Measurements from ENCODE around the gene TOLLIP.

TOLLIP gene

DNA sequence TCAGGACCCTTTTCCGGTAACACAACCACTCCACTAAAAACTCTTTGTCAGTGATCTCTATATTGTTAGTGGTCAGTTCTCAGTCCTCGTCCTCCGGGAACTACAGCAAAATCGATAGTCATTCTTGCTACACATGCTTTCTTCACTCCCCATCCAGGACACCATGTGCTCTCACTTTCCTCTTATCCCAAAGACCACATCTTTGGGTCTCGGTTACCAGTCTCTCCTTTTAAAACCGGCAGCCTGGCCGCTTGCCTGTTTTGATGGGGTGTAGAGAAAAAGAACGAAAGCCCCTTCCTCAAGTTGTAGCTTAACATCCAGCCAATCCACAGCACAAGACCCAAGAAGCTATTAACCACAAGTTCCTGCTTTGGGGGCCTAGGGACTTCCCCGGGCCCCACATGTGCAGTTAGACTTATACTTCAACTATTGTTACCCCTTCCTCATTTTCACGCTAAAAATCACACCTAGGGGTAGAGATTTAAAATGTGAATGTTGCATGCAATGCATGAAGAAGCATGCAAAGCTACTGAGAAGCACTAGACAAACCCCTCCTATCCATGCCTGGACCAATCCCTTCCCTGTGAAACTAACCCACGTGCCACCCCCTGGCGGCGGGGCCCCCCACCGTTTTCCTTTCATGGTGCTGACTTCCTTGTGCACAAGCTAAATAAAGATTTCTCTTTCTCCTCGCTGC lies 1.5 kb upstream of the TOLLIP start:
- no peak for DNase-seq

DNA sequence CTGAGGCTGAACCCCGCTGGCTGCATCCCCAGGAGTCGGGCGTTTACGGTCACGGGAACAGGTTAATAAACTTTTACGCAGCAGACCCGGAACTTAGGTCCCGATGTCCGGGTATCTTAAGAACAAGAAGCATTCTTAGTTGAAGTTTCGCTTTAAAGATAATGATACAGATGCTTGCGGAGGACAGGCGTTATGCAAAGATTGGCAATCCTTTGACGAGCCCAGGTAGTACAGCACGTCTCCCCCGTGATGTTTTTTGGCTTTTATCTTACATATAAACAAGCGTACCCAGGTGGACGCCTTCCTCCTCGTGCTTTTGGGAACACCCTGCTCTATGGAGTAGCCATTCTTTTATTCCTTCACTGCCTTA lies 871 bp upstream of the TOLLIP start:
- no peak for DNase-seq

DNA sequence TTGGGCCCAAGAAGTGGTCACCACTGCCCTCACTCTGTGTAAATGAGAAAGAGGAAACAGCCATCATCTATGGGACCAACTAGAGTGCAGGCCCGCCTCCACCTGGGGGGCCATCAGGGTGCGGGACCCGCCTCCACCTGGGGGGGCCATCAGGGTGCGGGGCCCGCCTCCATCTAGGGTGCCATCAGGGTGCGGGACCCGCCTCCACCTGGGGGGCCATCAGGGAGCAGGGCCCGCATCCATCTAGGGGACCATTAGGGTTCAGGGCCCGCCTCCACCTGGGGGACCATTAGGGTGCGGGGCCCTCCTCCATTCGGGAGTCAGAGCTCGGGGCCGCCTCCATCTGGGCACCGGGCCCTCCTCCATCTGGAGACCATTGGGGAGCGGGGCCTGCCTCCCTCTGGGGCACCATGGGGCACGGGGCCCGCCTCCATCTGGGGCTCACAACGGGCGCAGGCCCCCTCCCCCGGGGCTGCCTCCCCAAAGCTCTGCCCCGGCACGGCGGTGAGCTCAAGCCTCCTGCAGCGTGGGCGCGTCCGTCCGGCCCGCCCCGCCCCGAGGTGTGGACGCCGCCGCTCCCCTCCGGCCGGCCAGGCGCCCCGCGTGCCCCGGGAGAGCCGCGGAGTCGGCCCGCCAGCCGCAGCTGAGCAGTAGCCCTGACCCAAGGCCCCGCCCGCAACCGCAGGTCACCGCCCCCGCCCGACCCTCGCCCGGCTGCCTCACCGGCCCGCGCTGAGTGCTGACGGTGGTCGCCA lies 512 bp downstream of the TOLLIP start:
- DNase-seq = no peak

DNA sequence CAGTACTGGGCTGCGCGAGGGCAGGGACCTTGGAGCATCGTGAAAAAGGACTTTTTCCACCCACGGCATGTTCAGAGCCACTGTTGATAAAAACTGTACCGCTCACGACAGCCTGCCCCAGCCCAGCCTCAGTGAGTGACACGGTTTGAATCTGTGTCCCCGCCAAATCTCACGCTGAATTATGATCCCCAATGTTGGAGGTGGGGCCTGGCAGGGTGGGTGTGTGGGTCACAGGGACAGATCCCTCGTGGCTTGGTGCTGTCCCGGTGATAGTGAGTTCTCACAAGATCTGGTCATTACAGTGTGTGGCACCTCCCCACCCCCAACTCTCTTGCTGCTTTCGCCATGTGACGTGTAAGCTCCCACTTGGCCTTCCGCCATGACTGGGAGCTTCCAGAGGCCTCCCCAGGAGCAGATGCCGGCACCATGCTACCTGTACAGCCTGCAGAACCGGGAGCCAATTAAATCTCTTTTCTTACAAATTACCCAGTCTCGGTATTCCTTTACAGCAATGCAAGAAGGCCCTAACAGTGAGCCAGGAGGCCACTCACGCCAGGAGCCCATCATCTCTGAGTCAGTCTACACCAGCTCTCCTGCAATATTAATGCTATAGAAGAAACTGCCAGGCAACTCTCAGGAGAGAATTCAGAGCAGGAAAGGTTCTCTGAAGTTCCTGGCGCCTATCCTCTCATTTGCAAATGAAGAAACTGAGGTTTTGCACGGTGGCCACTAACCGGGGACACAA lies 1.3 kb downstream of the TOLLIP start:
- no peak for DNase-seq

DNA sequence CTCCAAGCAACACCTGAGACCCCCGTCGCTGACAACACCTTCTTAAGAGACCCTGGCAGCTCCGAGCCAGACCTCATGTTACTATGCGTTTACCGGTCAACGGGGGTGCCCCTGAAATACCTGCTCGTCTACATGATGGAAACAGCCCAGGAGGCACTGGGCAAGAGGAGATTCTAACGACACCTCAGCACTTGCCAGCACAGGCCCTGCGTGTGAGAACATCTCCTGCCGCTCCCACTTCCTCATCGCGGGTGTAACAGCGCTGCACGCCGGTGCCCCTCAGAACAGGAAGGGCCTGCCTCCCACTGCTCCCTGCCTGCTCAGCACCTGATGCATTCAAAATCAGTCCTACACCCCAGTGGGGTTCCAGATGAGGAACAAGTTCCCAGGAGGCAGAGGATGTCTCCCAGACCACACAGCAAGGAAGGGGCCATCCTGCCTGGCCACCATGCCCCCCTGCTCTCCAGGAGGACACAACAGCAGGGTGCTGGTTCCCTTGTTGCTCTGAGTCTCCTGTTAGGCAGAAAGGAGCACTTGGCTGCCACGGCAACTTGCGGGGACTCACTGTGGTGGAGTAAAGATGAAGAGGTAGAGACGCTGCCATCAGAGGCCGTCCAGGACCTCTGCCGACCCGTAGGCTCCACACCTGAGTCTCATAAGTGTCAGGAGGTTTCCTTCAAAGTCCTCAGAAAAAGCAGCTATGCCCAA lies 2.1 kb downstream of the TOLLIP start:
- no peak for DNase-seq

DNA sequence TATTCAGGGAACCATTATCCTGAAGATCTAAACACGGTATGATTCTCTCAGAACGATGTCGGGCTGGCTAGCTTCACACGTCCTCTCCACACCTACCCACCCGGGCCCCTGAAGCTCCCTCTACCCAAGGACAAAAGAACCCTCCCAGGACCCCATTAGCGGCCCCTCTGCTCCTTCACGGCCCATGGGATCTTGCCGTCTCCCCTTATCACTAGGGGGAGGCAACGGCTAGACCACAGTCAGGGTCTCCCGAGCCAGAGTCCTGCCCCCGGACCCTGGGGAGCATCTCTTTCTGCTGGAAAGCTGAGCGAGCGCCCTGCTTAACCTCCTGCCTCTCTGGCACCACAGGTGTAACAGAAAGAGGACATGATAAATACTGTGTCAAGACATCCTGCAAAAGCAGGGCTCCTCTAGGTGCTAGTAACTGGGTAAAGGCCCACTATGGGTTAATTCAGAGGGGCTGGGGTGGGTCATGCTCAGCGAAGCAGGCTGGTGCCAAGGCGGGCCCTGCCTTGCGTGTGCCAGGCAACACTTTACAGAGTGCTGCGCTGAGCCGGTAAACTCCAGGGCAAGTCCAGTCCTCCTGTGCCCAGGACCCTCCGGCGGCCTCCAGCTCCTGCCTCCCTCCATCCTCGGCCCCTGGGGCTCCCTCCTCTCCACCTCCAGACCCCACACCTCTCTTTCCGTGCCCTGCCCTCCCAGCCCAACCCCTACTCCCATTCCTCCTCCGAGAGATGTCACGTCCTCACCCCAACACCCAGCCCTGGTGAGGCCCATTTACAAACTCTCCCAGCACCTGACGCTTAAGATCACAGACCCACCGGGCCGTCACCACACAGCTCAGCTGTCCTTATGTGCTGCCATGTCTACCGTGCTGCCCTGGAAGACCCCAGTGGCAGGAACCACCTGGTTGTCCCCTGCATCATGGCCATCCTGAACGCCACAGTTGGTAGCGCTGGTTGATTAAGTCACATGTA lies 3.0 kb downstream of the TOLLIP start:
- no peak for DNase-seq

DNA sequence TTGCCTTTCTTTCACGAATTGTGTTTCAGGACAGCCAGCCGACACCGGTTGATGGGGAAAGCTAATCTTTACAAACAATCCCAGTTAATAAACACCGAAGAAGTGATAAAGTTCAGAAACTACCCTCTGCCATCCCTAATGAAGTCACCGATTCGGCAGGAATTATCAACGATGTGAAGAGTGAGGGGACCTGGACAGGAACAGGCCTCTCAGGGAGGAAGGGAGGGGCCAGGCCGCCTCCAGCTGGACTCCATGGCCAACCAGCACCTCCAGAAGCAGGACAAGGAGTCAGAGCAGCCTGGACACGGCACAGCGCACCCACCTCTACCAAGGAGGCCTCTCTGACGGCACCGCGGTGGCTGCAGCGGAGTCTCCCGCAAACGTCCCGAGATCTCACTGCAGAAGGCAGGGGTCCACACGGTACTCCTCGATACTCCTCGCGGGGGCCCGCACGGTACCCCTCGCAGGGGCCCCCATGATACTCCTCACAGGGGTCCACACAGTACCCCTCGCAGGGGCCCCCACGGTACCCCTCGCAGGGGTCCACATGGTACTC lies 3.9 kb downstream of the TOLLIP start:
- DNase-seq = no peak

DNA sequence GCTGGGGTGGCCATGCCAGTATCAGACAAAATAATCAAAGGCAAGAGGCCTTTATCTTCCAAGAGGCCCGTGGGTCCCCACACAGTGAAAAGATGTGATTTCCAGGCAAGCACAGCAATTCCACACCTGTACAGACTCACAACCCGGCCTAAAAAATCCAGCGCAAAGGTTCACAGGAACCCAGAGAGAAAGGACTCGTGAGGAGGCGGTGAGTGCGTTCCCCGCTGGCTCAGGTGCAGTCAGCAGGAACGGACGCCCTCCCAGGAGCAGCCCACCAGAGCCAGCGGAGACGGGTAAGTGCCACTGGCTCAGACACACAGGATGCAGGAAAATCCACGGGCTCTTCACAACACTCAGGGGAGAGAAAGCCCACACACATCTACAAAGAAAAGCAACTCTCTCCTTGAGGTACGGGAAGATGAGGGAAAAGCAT lies 4.4 kb downstream of the TOLLIP start:
- DNase-seq = no peak

DNA sequence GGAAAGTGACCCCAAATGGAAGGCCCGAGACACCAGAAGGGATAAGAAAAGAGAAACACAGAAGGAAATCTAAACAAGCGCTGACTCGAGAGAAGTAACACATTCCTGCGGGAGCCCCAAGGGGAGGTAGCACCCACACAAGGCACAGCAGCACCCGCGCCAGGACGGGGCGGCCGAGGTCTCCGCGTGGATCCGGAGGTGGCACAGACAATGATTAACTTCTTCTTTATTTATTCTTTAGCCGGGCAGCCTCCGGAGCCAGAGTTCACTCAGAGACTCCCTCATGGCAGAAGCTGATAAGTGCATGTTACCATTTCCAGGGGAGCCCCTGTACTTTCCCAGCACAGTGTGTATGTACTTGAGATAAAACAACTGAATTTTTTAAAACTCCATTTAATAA lies 5.1 kb downstream of the TOLLIP start:
- no peak for DNase-seq

DNA sequence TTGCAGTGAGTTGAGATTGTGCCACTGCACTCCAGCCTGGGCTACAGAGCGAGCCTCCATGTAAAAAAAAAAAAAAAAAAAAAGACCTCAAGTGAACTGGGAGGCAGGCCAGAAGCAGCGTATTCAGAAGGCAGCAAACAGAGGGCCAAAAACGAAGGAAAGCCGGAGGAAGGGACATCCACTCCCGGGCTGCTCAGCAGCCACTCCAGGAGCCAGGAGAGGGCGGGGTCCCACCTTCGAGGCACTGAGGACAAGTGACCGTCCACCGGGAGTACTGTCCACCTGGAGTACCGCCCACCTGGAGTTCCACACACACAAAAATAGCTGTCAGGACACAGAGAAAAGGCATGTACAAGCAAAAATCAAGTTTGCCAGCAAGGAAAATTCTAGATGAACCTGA lies 5.5 kb downstream of the TOLLIP start:
- DNase-seq = no peak

DNA sequence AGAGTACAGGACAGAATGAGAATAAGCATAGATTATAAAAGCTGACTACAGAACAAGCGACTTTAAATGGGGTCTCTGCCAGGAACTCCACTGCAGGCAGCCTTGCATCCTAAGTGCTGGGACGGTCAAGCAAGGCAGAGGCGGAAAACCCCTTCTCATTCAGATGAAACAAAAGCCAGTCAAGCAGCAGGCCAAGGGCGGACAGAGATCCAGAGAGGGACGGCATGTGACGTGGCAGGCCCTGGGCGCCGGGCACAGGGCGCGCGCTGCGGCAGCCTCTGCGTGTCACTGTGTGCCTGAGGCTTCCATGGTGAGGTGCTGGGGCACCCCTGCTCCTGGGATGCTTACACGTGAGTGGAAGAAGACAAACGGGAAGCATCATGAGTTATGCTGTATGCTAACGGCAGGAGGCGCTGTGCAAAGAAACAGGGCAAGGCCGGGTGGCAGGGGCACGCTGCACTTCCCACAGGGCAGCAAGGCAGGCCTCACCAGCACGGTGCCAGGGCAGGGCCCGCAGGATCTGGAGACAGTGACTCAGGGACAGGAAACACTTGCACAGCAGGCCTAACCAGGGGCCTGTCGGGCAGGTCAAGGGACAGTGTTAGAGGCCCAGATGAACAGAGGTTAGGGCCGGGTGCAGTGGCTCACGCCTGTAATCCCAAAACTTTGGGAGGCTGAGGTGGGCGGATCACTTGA lies 6.2 kb downstream of the TOLLIP start:
- DNase-seq = no peak

DNA sequence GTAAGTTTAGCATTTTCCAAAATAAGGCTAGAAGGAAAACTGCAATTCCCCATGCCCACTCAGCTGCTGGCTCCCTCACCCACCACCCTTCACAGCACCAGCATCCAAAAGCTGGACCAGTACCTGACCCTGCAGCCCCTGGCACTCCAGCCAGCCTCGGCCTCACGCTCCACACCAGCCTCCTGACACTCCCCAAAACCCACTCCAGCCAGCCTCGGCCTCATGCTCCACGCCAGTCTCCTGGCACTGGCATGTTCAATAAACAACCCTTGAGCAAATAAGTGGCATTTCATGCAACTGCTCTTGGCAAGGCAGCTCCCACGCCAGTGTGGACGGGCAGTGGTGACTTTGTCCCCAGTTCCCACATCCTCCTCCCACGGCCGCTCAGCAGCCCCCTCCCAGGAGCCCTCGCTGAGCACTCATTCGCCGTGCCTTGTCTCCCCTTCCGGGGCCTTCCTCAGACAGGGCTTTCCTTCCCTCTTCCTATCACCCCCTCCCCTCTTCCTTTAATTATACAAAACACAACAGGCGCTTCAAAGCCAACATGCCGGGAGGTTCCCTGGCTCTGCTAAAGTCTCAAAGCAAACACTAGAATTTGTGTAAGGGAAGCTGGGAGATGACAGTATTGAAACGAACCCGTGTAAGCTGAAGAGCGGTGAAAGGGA lies 6.8 kb downstream of the TOLLIP start:
- DNase-seq = no peak

DNA sequence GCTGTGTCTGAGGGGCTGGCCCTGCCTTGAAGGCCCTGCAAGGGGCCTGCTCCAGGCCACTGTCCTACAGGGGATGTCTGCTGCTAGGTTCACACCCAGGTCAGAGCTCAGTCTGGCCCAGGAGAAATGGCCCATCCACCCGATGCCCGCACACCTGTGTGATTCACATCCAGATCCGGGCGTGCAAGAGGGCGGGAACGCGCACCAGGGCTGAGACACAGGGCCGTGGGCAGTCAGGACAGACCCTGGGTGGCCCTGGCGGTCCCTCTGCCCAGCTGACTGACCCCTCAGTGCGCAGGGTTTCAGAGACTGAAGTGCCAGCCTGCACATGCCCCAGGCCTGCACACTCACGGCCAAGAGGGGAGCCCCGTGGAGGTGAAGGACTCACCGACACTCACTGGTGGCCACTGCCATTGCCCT lies 7.4 kb downstream of the TOLLIP start:
- no peak for DNase-seq

DNA sequence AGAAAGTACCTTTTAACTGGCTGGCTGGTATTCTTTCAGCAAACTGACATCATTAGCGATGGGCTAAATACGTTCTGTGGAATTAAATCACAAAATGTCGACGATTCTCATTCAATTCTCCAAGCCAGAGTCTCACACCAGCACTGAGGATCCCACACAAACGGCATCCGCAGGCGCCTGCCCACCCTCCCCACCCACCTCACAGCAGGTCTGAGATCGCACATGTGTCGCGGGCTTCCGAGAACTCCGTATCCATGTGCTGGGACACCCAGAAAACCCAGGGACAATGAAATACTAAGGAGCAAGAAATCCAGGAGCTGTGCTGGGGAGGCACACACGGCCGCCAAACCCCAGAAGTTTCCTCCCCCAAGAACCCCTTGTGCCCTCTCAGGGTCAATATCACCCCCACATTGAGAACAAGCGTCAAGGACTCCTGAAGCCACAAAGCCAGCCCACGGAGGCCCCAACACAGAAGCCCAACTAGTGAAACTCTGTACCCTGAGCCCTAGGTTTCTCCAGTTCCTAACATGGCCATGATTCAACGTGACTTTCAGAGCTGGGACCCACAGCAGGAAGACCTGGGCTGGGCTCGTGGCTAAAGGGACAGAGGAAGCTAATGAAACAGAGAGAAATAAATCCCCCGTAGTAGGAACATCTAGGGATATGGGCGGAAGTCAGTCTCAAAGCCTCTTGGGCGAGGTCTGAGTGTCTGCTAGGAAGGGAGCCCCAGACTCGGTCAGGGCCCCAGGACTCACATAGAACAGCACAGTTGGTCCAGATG lies 8.0 kb downstream of the TOLLIP start:
- no peak for DNase-seq

DNA sequence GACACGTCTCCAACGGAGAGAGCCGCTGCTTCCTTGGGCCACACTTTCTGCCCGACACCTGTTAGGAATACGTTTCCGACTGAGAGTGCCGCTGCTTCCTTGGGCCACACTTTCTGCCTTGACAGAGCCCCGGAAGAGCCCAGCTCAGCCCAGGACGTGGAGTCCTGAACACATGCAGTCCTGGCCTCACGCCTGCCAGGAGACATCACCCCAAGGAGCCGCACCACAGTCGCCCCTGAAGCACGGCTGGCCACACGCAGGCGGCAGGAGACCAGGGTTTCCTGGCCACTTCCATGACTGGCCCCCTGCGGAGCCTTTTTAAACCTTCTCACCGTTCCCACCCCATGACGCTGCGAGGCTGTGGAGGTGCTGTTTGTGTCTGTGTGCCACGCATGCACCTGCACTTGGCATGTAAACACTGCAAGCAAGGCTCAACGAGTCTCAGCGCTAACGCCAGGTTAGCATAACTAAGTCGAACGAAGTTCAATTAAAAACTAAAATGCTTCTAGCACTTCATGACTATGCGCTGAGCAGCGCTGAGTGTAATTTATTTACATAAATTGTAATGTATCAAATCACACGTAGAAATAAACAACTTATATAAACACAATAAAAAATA lies 8.8 kb downstream of the TOLLIP start:
- no peak for DNase-seq

DNA sequence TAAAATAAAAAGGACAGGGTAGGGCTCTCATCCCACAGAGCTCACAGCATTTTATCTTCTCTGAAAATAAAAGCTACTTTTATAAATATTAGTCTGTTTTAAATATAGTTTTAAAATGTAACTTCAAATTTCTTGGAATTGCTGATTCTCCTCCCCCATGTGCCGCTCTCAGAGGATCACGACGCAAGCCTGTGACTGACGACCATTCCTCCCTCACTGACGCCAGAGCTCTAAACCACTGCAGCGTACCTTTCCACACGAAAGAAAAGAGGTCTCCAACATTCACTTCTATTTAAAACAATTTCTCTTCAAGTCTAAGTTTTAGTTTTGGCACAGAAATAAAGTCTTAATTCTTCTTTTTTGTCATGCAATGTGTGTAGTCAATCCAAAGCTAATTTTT lies 9.3 kb downstream of the TOLLIP start:
- DNase-seq = no peak

DNA sequence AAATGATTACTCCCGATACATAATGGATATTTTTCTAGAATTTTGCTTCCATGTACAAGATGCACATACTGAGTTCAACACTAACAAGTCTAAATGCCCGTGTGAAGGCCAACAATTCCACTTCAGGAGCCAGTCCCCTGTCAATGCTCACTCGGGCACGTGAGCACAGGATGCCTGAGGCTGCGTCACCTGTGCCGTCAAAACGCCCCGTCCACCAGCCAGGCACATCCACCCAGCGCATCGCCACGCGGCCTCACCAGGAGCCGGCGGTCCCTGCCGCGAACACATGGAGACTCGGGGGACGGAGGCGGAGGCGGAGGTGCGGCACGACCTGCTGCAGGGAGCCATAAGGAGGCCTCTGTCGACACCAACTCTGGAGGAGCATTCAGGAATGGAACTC lies 9.8 kb downstream of the TOLLIP start:
- DNase-seq = no peak

DNA sequence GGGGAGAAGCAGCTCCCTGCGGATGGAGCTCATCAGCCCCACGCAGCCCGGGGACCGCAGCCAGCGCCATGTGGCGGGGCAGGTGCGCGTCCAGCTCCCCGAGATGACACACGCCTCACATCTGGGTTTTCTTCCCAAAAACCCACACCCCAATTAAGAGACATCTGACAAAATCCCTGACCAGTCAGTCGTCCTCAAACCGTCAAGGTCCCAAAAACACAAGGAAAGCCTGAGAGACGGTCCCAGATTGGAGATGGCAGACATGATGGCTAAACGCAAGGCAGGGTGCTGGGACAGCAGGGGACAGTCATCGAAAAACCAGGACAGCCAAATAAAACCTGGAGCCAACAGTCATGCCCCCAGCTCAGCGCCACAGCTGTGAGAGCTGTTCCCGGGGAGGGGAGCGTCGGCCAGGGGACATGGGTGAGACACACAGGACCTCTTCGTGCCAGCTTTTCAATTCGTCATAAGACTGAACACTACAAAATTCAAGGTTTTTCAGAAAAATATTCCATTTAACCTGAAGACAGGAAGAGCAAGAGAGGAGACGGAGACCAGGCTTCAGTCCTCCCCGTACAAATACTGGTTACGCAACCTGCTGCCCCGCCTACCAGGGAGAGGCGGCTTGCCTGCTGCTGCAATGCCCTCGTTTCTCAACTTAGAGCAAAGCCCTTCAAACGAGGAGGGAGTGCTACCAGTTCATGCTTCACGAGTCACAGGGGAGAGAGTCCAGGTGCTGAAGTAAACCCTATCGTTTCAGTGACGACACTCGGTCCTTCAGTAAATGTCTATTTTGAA lies 10.5 kb downstream of the TOLLIP start:
- DNase-seq = no peak

Data from NCI-H446 treated with DMSO at 0.1 percent for 48 hours (cell line).